ENCODE measurements around the gene XPA. TPM values are rescaled to one million over a fixed set of nuclear protein-coding genes. Genes with fewer than 3 reads are reported as not detected.

Gene XPA
- total and polyA plus RNA-seq, 3 experiments from 2014 or later = 11.2 to 37.9 (median 13.0) TPM

DNA sequence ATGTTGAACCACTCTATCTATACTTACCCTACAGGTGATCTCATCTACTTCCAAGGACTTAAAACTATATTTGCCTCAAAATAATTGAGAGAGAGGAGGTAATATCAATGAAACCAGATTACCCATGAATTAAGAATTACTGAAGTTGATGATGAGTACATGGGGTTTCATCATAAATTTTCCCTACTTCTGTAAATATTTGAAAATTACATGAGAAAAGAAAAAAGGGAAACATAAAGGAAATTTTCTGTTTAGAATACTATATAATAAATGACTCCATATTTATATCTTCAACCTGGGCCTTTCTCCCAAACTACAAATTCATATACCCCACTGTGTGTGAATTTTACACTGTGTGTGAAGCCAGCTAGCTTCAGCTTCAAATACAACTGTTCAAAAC lies 66.5 kb downstream of the XPA start:
- peaks cover 33 to 59% (median 46%) of the 10 kb centered on the region in 3 donors for H3K4me1 Mint-ChIP-seq
- H3K36me3 Mint-ChIP-seq = peaks cover 0 to 41% (median 6%) of the 10 kb centered on the region in 3 donors
- peak overlapping the region in 2 of 8 donors; percentile 25 to 28 for H3K27ac Mint-ChIP-seq
- Histone ChIP-seq H3K27ac (ENCODE audit: low read depth, low read length) (no peak overlapping the region), H3K36me3 (ENCODE audit: insufficient read depth, low read length) (no peaks in the 10 kb centered on the region), H3K9me3 (ENCODE audit: low read length) (no peaks in the 10 kb centered on the region), H3K4me3 (ENCODE audit: low read length) (no peak overlapping the region), H3K27me3 (ENCODE audit: insufficient read depth, low read length, poor library complexity, severe bottlenecking) (no peaks in the 10 kb centered on the region), H3K4me1 (ENCODE audit: insufficient read depth, low read length) (peaks cover 24% of the 10 kb centered on the region)
- no peaks in the 10 kb centered on the region for H3K9me3 Mint-ChIP-seq
- peak overlapping the region in 1 of 7 donors; percentile 6 for H3K4me3 Mint-ChIP-seq
- DNase-seq = no peak
- ChIA-PET CTCF (no interaction called here), POLR2A (no interaction called here)
- H3K27me3 Mint-ChIP-seq = no peaks in the 10 kb centered on the region

GRCh38 chr9:97629156-97629555 lies 68.0 kb downstream of the XPA start:
- Histone ChIP-seq H3K36me3 (ENCODE audit: insufficient read depth, low read length) (no peaks in the 10 kb centered on the region), H3K4me3 (ENCODE audit: low read length) (no peak overlapping the region), H3K9me3 (ENCODE audit: low read length) (no peaks in the 10 kb centered on the region), H3K27me3 (ENCODE audit: insufficient read depth, low read length, poor library complexity, severe bottlenecking) (no peaks in the 10 kb centered on the region), H3K4me1 (ENCODE audit: insufficient read depth, low read length) (peaks cover 12% of the 10 kb centered on the region), H3K27ac (ENCODE audit: low read depth, low read length) (no peak overlapping the region)
- H3K27ac Mint-ChIP-seq = peak overlapping the region in 1 of 8 donors; percentile 16
- no peaks in the 10 kb centered on the region for H3K27me3 Mint-ChIP-seq
- no peak for DNase-seq
- no peaks in the 10 kb centered on the region for H3K9me3 Mint-ChIP-seq
- ChIA-PET CTCF (interaction anchor here (1.0 to 1.5 kb wide), 2 partner anchors 30 to 216 kb away, joined by 3 read pairs; no protein-coding TSS in a partner anchor), POLR2A (no interaction called here)
- peak overlapping the region in 1 of 7 donors; percentile 63 for H3K4me3 Mint-ChIP-seq
- H3K4me1 Mint-ChIP-seq = peaks cover 21 to 45% (median 34%) of the 10 kb centered on the region in 3 donors
- peaks cover 0 to 49% (median 8%) of the 10 kb centered on the region in 3 donors for H3K36me3 Mint-ChIP-seq

GRCh38 chr9:97628668-97629067 lies 68.5 kb downstream of the XPA start:
- Mint-ChIP-seq H3K27ac (peak overlapping the region in 1 of 8 donors; percentile 16), H3K4me3 (peak overlapping the region in 1 of 7 donors; percentile 63), H3K9me3 (no peaks in the 10 kb centered on the region), H3K27me3 (no peaks in the 10 kb centered on the region), H3K4me1 (peaks cover 17 to 43% (median 32%) of the 10 kb centered on the region in 3 donors), H3K36me3 (peaks cover 0 to 48% (median 10%) of the 10 kb centered on the region in 3 donors)
- ChIA-PET POLR2A (no interaction called here), CTCF (interaction anchor here (1.0 to 1.5 kb wide), 2 partner anchors 30 to 216 kb away, joined by 3 read pairs; no protein-coding TSS in a partner anchor)
- H3K4me3 ChIP-seq (ENCODE audit: low read length) = no peak overlapping the region
- H3K27me3 ChIP-seq (ENCODE audit: insufficient read depth, low read length, poor library complexity, severe bottlenecking) = no peaks in the 10 kb centered on the region
- no peak for DNase-seq
- H3K27ac ChIP-seq (ENCODE audit: low read depth, low read length) = no peak overlapping the region
- no peaks in the 10 kb centered on the region for H3K36me3 ChIP-seq (ENCODE audit: insufficient read depth, low read length)
- H3K9me3 ChIP-seq (ENCODE audit: low read length) = no peaks in the 10 kb centered on the region
- peaks cover 12% of the 10 kb centered on the region for H3K4me1 ChIP-seq (ENCODE audit: insufficient read depth, low read length)

- H3K27ac Mint-ChIP-seq = peak overlapping the region in 1 of 8 donors; percentile 28
- ChIA-PET POLR2A (no interaction called here), CTCF (no interaction called here)
- H3K27ac ChIP-seq (ENCODE audit: low read depth, low read length) = no peak overlapping the region
- H3K4me1 Mint-ChIP-seq = peaks cover 13 to 37% (median 30%) of the 10 kb centered on the region in 3 donors
- peaks cover 0 to 46% (median 12%) of the 10 kb centered on the region in 3 donors for H3K36me3 Mint-ChIP-seq
- no peaks in the 10 kb centered on the region for H3K36me3 ChIP-seq (ENCODE audit: insufficient read depth, low read length)
- H3K4me3 Mint-ChIP-seq = no peak overlapping the region
- no peaks in the 10 kb centered on the region for H3K27me3 ChIP-seq (ENCODE audit: insufficient read depth, low read length, poor library complexity, severe bottlenecking)
- H3K9me3 ChIP-seq (ENCODE audit: low read length) = no peaks in the 10 kb centered on the region
- H3K9me3 Mint-ChIP-seq = no peaks in the 10 kb centered on the region
- DNase-seq = no peak
- H3K4me3 ChIP-seq (ENCODE audit: low read length) = no peak overlapping the region
- H3K27me3 Mint-ChIP-seq = peaks cover 0 to 1% of the 10 kb centered on the region in 2 donors
- H3K4me1 ChIP-seq (ENCODE audit: insufficient read depth, low read length) = peaks cover 11% of the 10 kb centered on the region
These were observed 69.5 kb downstream of the XPA start for GRCh38 chr9:97627624-97628023.

GRCh38 chr9:97625620-97626019 lies 71.5 kb downstream of the XPA start:
- DNase-seq = no peak
- ChIA-PET CTCF (interaction anchor here (1.4 to 2.4 kb wide), 2 partner anchors 10 to 27 kb away, joined by 3 to 9 read pairs; no protein-coding TSS in a partner anchor), POLR2A (no interaction called here)
- no peak overlapping the region for H3K27ac Mint-ChIP-seq
- no peaks in the 10 kb centered on the region for H3K27me3 ChIP-seq (ENCODE audit: insufficient read depth, low read length, poor library complexity, severe bottlenecking)
- no peaks in the 10 kb centered on the region for H3K9me3 Mint-ChIP-seq
- no peak overlapping the region for H3K4me3 ChIP-seq (ENCODE audit: low read length)
- peaks cover 3% of the 10 kb centered on the region for H3K36me3 ChIP-seq (ENCODE audit: insufficient read depth, low read length)
- H3K4me1 Mint-ChIP-seq = peaks cover 4 to 22% (median 19%) of the 10 kb centered on the region in 3 donors
- peaks cover 0 to 1% of the 10 kb centered on the region in 2 donors for H3K27me3 Mint-ChIP-seq
- H3K27ac ChIP-seq (ENCODE audit: low read depth, low read length) = no peak overlapping the region
- H3K4me3 Mint-ChIP-seq = no peak overlapping the region
- H3K9me3 ChIP-seq (ENCODE audit: low read length) = no peaks in the 10 kb centered on the region
- peaks cover 0 to 60% (median 17%) of the 10 kb centered on the region in 3 donors for H3K36me3 Mint-ChIP-seq
- no peaks in the 10 kb centered on the region for H3K4me1 ChIP-seq (ENCODE audit: insufficient read depth, low read length)

Other genes with a start within 250 kb of the XPA start
- 1 to 10 TPM; 1.2 to 1.5 TPM for gene TMOD1, start 195.7 kb downstream of the XPA start, total RNA-seq
- gene TMOD1, start 195.7 kb downstream of the XPA start, polyA plus RNA-seq = 1.3 TPM
- 10 to 100 TPM; 13.8 to 14.7 TPM for gene TSTD2, start 64.0 kb downstream of the XPA start, total RNA-seq
- gene TSTD2, start 64.0 kb downstream of the XPA start, polyA plus RNA-seq = 5.7 TPM
- 10 to 100 TPM; 47.7 to 49.6 TPM for gene NCBP1, start 63.5 kb downstream of the XPA start, total RNA-seq
- gene NCBP1, start 63.5 kb downstream of the XPA start, polyA plus RNA-seq = 15.4 TPM
- under 1 TPM in 1 of 2 experiments, not detected in 1; 0.07 TPM for gene FOXE1, start 155.9 kb upstream of the XPA start, total RNA-seq
- gene FOXE1, start 155.9 kb upstream of the XPA start, polyA plus RNA-seq = not detected
- 10 to 100 TPM; 19.1 to 19.2 TPM for gene TRMO, start 225.2 kb upstream of the XPA start, total RNA-seq
- 19.6 TPM for gene TRMO, start 225.2 kb upstream of the XPA start, polyA plus RNA-seq
- gene HEMGN, start 240.8 kb upstream of the XPA start, total RNA-seq = under 1 TPM; 0.31 to 0.66 TPM
- gene HEMGN, start 240.8 kb upstream of the XPA start, polyA plus RNA-seq = 2.8 TPM